ENCODE data around the gene DLG1. TPM values are rescaled to one million over a fixed set of nuclear protein-coding genes. Genes with fewer than 3 reads are reported as not detected.
"Not testable (repeated sequence)": the region's sequence is repeated elsewhere in the genome, so short reads cannot be mapped to it uniquely, and the experiment has no call there.

The DLG1 gene
- total RNA-seq, 2 experiments from 2014 or later = 58.8 to 78.4 TPM

- ChIA-PET CTCF (interaction anchor here (0.6 to 1.0 kb wide), 2 partner anchors 25 to 43 kb away, joined by 3 to 4 read pairs; no protein-coding TSS in a partner anchor), POLR2A (no interaction called here)
- Mint-ChIP-seq H3K27ac (no peak overlapping the region), H3K36me3 (ENCODE audit: low read depth) (peaks cover 46% of the 10 kb centered on the region), H3K4me3 (no peak overlapping the region), H3K9me3 (ENCODE audit: low read depth) (no peaks in the 10 kb centered on the region), H3K27me3 (no peaks in the 10 kb centered on the region), H3K4me1 (peaks cover 35% of the 10 kb centered on the region)
- no peak for DNase-seq
- intact Hi-C loops (cut with DNase I, micrococcal nuclease) = no loop called here
- no peak for ATAC-seq
Measured at GRCh38 chr3:197285557-197285956, 12.9 kb downstream of the DLG1 start.

DNA sequence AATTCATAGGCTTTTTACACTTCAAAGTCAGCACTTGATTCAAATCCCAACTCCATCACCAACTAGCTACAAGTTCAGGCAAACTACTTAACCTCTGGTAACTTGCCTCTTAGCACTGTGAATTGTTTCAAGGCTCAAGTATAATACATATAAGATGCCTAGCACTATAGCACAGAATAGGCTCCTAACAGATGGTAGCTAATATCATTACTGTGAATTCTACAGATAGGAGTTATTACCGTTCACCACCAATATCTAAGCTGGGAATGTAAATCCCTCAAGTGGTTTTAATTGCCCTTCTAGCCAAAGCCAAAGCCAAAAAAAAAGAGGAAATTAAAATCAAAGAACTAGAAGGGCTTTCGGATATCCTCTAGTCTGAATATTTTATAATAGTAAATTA lies 15.4 kb downstream of the DLG1 start:
- ATAC-seq (no peak), DNase-seq (no peak)
- H3K27me3 Mint-ChIP-seq = no peaks in the 10 kb centered on the region
- H3K36me3 Mint-ChIP-seq (ENCODE audit: low read depth) = peaks cover 41% of the 10 kb centered on the region
- H3K9me3 Mint-ChIP-seq (ENCODE audit: low read depth) = no peaks in the 10 kb centered on the region
- H3K4me1 Mint-ChIP-seq = peaks cover 28% of the 10 kb centered on the region
- CTCF ChIA-PET = interaction anchor here (0.7 to 1.8 kb wide), 5 partner anchors 11 to 138 kb away, joined by 3 to 13 read pairs (median 3); no protein-coding TSS in a partner anchor
- intact Hi-C loops (cut with DNase I, micrococcal nuclease) = no loop called here
- H3K4me3 Mint-ChIP-seq = no peak overlapping the region
- POLR2A ChIA-PET = no interaction called here
- H3K27ac Mint-ChIP-seq = no peak overlapping the region

DNA sequence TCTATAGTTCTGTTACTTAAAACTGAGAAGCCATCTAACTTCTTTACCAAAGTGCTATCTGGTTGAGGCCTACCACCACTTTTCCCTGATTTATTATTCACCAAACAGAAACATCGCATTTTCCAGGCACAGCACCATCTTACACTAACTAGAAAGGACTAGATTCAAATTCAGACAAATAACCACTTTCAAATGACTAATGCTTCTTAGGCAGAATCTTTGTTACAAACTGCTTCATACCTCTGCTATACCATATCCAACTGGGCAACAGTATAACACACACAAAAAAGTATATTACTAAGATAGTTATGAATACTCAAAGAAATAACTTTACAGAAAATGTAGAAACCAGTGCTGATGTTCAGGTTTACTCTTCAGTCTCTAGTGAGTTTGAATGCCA lies 16.6 kb downstream of the DLG1 start:
- POLR2A ChIA-PET = no interaction called here
- H3K27me3 Mint-ChIP-seq = no peaks in the 10 kb centered on the region
- no peak overlapping the region for H3K27ac Mint-ChIP-seq
- peaks cover 31% of the 10 kb centered on the region for H3K4me1 Mint-ChIP-seq
- intact Hi-C loops (cut with DNase I, micrococcal nuclease) = no loop called here
- peak; percentile 61 for ATAC-seq
- no peaks in the 10 kb centered on the region for H3K9me3 Mint-ChIP-seq (ENCODE audit: low read depth)
- peaks cover 45% of the 10 kb centered on the region for H3K36me3 Mint-ChIP-seq (ENCODE audit: low read depth)
- no peak overlapping the region for H3K4me3 Mint-ChIP-seq
- CTCF ChIA-PET = interaction anchor here (1.8 kb wide), 1 partner anchor 25 kb away, joined by 13 read pairs; no protein-coding TSS in a partner anchor
- DNase-seq = no peak

DNA sequence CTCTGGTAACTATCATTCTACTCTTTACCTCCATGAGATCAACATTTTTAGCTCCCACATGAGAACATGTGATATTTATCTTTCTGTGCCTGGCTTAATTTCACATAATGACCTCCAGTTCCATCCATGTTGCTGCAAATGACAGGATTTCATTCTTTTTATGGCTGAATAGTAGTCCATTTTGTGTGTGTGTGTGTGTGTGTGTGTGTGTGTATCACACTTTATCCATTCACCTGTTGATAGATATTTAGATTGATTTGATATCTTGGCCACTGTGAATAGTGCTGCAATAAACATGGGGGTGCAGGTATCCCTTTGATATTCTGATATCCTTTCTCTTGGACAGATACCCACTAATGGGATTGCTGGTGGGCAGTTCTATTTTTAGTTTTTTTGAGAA lies 18.3 kb downstream of the DLG1 start:
- no peak overlapping the region for H3K27ac Mint-ChIP-seq
- POLR2A ChIA-PET = no interaction called here

GRCh38 chr3:197278933-197279332 lies 19.5 kb downstream of the DLG1 start:
- peaks cover 37% of the 10 kb centered on the region for H3K4me1 Mint-ChIP-seq
- H3K4me3 Mint-ChIP-seq = no peak overlapping the region
- ChIA-PET POLR2A (interaction anchor here (0.6 kb wide), 1 partner anchor 91 kb away, joined by 4 read pairs; no protein-coding TSS in a partner anchor), CTCF (no interaction called here)
- no peaks in the 10 kb centered on the region for H3K27me3 Mint-ChIP-seq
- peaks cover 39% of the 10 kb centered on the region for H3K36me3 Mint-ChIP-seq (ENCODE audit: low read depth)
- DNase-seq (no peak), ATAC-seq (no peak)
- H3K9me3 Mint-ChIP-seq (ENCODE audit: low read depth) = no peaks in the 10 kb centered on the region
- intact Hi-C loops (cut with DNase I, micrococcal nuclease) = no loop called here
- H3K27ac Mint-ChIP-seq = no peak overlapping the region

More for the DNA sequence above, 18.3 kb downstream of the DLG1 start:
- no peak for ATAC-seq
- CTCF ChIA-PET = interaction anchor here (0.6 kb wide), 1 partner anchor 34 kb away, joined by 4 read pairs; no protein-coding TSS in a partner anchor
- no peak for DNase-seq
- intact Hi-C loops (cut with DNase I, micrococcal nuclease) = no loop called here
- no peaks in the 10 kb centered on the region for H3K27me3 Mint-ChIP-seq
- no peak overlapping the region for H3K4me3 Mint-ChIP-seq
- H3K4me1 Mint-ChIP-seq = peaks cover 32% of the 10 kb centered on the region
- no peaks in the 10 kb centered on the region for H3K9me3 Mint-ChIP-seq (ENCODE audit: low read depth)
- peaks cover 38% of the 10 kb centered on the region for H3K36me3 Mint-ChIP-seq (ENCODE audit: low read depth)

GRCh38 chr3:197276808-197277207 lies 21.6 kb downstream of the DLG1 start:
- H3K4me3 Mint-ChIP-seq; H3K9me3 Mint-ChIP-seq (ENCODE audit: low read depth); ATAC-seq; H3K27ac Mint-ChIP-seq; POLR2A ChIA-PET; intact Hi-C loops (cut with DNase I, micrococcal nuclease); H3K27me3 Mint-ChIP-seq; DNase-seq: not testable (repeated sequence)
- H3K4me1 Mint-ChIP-seq = peaks cover 42% of the 10 kb centered on the region
- CTCF ChIA-PET = interaction anchor here (0.9 kb wide), 1 partner anchor 10 kb away, joined by 5 read pairs; no protein-coding TSS in a partner anchor
- peaks cover 35% of the 10 kb centered on the region for H3K36me3 Mint-ChIP-seq (ENCODE audit: low read depth)

GRCh38 chr3:197270558-197271317 lies 27.7 kb downstream of the DLG1 start:
- Mint-ChIP-seq H3K27ac (no peak overlapping the region), H3K4me1 (peaks cover 52% of the 10 kb centered on the region), H3K9me3 (ENCODE audit: low read depth) (no peaks in the 10 kb centered on the region), H3K27me3 (no peaks in the 10 kb centered on the region), H3K4me3 (no peak overlapping the region), H3K36me3 (ENCODE audit: low read depth) (peaks cover 12% of the 10 kb centered on the region)
- intact Hi-C loops (cut with DNase I, micrococcal nuclease) = no loop called here
- ChIA-PET POLR2A (no interaction called here), CTCF (no interaction called here)
- DNase-seq = no peak
- no peak for ATAC-seq

DNA sequence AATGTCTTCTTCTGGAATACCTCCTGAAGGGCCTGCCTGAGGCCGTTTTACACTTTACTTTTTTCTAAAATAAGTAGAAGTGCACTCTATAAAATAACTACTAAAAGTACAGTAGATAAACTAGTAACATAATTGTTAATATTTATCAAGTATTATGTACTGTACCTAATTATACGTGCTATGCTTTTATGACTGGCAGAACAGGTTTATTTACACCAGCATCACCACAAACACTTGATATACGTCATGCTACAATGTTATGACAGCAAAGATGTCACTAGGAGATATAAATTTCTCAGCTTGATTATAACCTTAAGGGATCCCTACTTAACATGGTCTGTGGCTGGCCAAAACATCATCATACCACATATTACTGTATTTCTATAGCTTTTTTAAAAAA lies 29.4 kb downstream of the DLG1 start:
- Mint-ChIP-seq H3K27ac (no peak overlapping the region), H3K4me1 (peaks cover 43% of the 10 kb centered on the region), H3K9me3 (ENCODE audit: low read depth) (no peaks in the 10 kb centered on the region), H3K36me3 (ENCODE audit: low read depth) (peaks cover 4% of the 10 kb centered on the region), H3K4me3 (no peak overlapping the region), H3K27me3 (no peaks in the 10 kb centered on the region)
- DNase-seq = no peak
- ChIA-PET CTCF (interaction anchor here (0.6 to 5.1 kb wide), 3 partner anchors 12 to 18 kb away, joined by 3 to 46 read pairs (median 3); no protein-coding TSS in a partner anchor), POLR2A (no interaction called here)
- intact Hi-C loops (cut with DNase I, micrococcal nuclease) = no loop called here
- ATAC-seq = no peak

- Mint-ChIP-seq H3K4me1 (peaks cover 37% of the 10 kb centered on the region), H3K36me3 (ENCODE audit: low read depth) (peaks cover 4% of the 10 kb centered on the region), H3K27me3 (no peaks in the 10 kb centered on the region), H3K4me3 (no peak overlapping the region), H3K27ac (no peak overlapping the region), H3K9me3 (ENCODE audit: low read depth) (no peaks in the 10 kb centered on the region)
- intact Hi-C loops (cut with DNase I, micrococcal nuclease) = no loop called here
- no peak for ATAC-seq
- CTCF ChIA-PET = interaction anchor here (1.1 to 5.1 kb wide), 2 partner anchors 11 to 17 kb away, joined by 3 to 46 read pairs; no protein-coding TSS in a partner anchor
- POLR2A ChIA-PET = no interaction called here
- no peak for DNase-seq
Measured at GRCh38 chr3:197268294-197268693, 30.1 kb downstream of the DLG1 start.

DNA sequence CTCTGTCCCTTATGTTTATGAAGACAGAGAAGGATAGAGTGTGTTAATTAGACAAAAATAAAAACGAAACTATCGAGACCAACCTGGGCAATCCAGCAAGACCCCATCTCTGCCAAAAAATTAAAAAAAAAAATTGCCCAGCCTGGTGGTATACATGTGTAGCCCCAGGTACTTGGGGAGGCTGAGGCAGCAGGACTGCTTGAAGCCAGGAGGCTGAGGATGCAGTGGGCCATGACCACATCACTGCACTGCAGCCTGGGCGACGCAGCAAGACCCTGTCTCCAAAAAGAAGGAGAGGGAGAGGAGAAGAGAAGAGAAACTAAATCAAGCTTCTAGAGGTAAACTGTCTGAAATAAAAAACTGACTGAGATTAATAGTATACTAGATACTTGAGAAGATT lies 32.1 kb downstream of the DLG1 start:
- Mint-ChIP-seq H3K36me3 (ENCODE audit: low read depth) (peaks cover 4% of the 10 kb centered on the region), H3K27me3 (no peaks in the 10 kb centered on the region), H3K4me3 (no peak overlapping the region), H3K4me1 (peaks cover 31% of the 10 kb centered on the region), H3K9me3 (ENCODE audit: low read depth) (no peaks in the 10 kb centered on the region), H3K27ac (no peak overlapping the region)
- ATAC-seq = no peak
- POLR2A ChIA-PET = no interaction called here
- intact Hi-C loops (cut with DNase I, micrococcal nuclease) = no loop called here
- no peak for DNase-seq
- CTCF ChIA-PET = interaction anchor here (5.1 kb wide), 1 partner anchor 9 kb away, joined by 46 read pairs; no protein-coding TSS in a partner anchor

GRCh38 chr3:197262709-197263108 lies 35.7 kb downstream of the DLG1 start:
- Mint-ChIP-seq H3K27me3 (no peaks in the 10 kb centered on the region), H3K9me3 (ENCODE audit: low read depth) (no peaks in the 10 kb centered on the region), H3K36me3 (ENCODE audit: low read depth) (peaks cover 4% of the 10 kb centered on the region), H3K4me3 (no peak overlapping the region), H3K4me1 (peaks cover 41% of the 10 kb centered on the region), H3K27ac (no peak overlapping the region)
- ChIA-PET POLR2A (no interaction called here), CTCF (interaction anchor here (0.7 kb wide), 1 partner anchor 104 kb away, joined by 3 read pairs; no protein-coding TSS in a partner anchor)
- intact Hi-C loops (cut with DNase I, micrococcal nuclease) = no loop called here
- DNase-seq (no peak), ATAC-seq (no peak)

- ATAC-seq (no peak), DNase-seq (no peak)
- Mint-ChIP-seq H3K9me3 (ENCODE audit: low read depth) (no peaks in the 10 kb centered on the region), H3K4me3 (no peak overlapping the region), H3K4me1 (peaks cover 42% of the 10 kb centered on the region), H3K36me3 (ENCODE audit: low read depth) (peaks cover 3% of the 10 kb centered on the region), H3K27ac (no peak overlapping the region), H3K27me3 (no peaks in the 10 kb centered on the region)
- CTCF ChIA-PET = interaction anchor here (0.7 to 1.3 kb wide), 3 partner anchors 25 to 196 kb away, joined by 3 read pairs; no protein-coding TSS in a partner anchor
- intact Hi-C loops (cut with DNase I, micrococcal nuclease) = no loop called here
- POLR2A ChIA-PET = no interaction called here
Measured at GRCh38 chr3:197261164-197261509, 37.3 kb downstream of the DLG1 start.

All from activated CD4-positive, alpha-beta T cell treated with anti-CD3 and anti-CD28 coated beads for 36 hours (primary cell).